Upper lobe of left lung (tissue), 6 donors: ENCODE results near the gene SDK1. TPM values are rescaled to one million over a fixed set of nuclear protein-coding genes. Genes with fewer than 3 reads are reported as not detected.

ENCODE experiments used
- ATAC-seq, 2 donors: fragments of 200-7000 bp; cut with Tn5 transposase; one replicate each; pipeline ENCODE4 v1.9.1; 2022; ENCODE audit warnings: mild to moderate bottlenecking in 2 of 2, moderate library complexity in 2 of 2; ENCODE audit not compliant: low FRiP score in 2 of 2
- DNase-seq, 2 donors: peaks; one replicate each; pipeline ENCODE4 v3.0.0-alpha.2; 2019 to 2020
- H3K27ac ChIP-seq, 4 donors: fragments of 200-600 bp; sonication (generic); one replicate each; pipeline ENCODE4 v1.5.1; 2016 to 2019
- H3K27me3 ChIP-seq, 4 donors: fragments of 200-600 bp; sonication (generic); one replicate each; pipeline ENCODE4 v1.5.1; 2017 to 2019
- H3K36me3 ChIP-seq, 4 donors: fragments of 200-600 bp; sonication (generic); one replicate each; pipeline ENCODE4 v1.5.1; 2016 to 2019
- H3K4me1 ChIP-seq, 4 donors: fragments of 200-600 bp; sonication (generic); one replicate each; pipeline ENCODE4 v1.5.1; 2018 to 2019
- H3K4me3 ChIP-seq, 4 donors: fragments of 200-600 bp; sonication (generic); one replicate each; pipeline ENCODE4 v1.5.1; 2017 to 2019; ENCODE audit warnings: mild to moderate bottlenecking in 2 of 4, moderate library complexity in 1 of 4
- H3K9me3 ChIP-seq, 4 donors: fragments of 200-600 bp; sonication (generic); one replicate each; pipeline ENCODE4 v1.5.1; 2018 to 2019
- CTCF ChIP-seq, 6 experiments: fragments of 450-650 bp in 4 of 6; fragments of 200-600 bp in 2 of 6; sonication (generic) in 2 of 6; IDR thresholded peaks; one replicate each; pipeline ENCODE4 v1.5.1; 2016 to 2019; ENCODE audit warnings: antibody characterized with exemption in 6 of 6
- EP300 ChIP-seq, 4 donors: sonication (generic); formaldehyde crosslinking; IDR thresholded peaks; one replicate each; pipeline ENCODE4 v1.5.1; 2017; ENCODE audit warnings: antibody characterized with exemption in 4 of 4, control low read depth in 2 of 4
- POLR2A ChIP-seq, 4 donors: fragments of 450-650 bp; IDR thresholded peaks; one replicate each; pipeline ENCODE4 v1.5.1; 2016 to 2017; ENCODE audit warnings: antibody characterized with exemption in 4 of 4, mild to moderate bottlenecking in 2 of 4
- POLR2AphosphoS5 ChIP-seq, 2 donors: sonication (generic); formaldehyde crosslinking; IDR thresholded peaks; one replicate each; pipeline ENCODE4 v1.5.1; 2017; ENCODE audit warnings: antibody characterized with exemption in 2 of 2
- WGBS, 2 donors: methylation state at CpG; one replicate each; pipeline ENCODE4 v1.1.5; 2017 to 2018; 5-methylcytosine and 5-hydroxymethylcytosine counted together
- total RNA-seq, 6 donors: library from RNA; depleted of rRNA in 4 of 6; stranded (reverse); fragments of >200 nt in 4 of 6; gene quantifications; one replicate each; pipeline versions ENCODE4 v1.1.0 to v1.2.1, GENCODE V29; 2016 to 2021
- donor health status: DM: no; HTN: no; CAD: no; lungs with moderate emphysema.
- donor health status: DM: no; HTN: yes; CAD: no; lungs with severe emphysema.

Gene SDK1
- total RNA-seq, 6 donors from 2014 or later, result 9.3 to 90.1 (median 11.8) TPM

DNA sequence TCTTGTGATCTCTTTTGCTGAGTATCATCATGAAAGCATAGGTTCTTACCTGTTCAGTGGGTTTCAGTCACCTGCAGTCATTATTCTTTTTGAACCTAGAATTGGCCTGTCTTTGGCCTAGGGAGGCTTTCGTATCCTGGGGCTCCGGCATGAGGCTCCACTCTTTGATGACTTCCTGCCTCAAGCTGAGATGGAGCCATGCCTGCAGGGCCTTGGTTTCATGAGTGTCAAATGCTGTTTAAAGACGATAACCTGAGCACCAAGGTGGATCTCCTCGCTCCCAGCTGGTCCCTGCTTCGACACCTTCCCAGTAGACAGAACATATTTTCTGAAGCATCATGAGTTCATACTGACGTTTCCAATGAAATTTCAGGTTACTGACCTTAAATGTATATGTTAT lies 783.2 kb downstream of the SDK1 start:
- Histone ChIP-seq H3K9me3 (no peaks in the 10 kb centered on the region), H3K27ac (no peak overlapping the region), H3K4me1 (no peaks in the 10 kb centered on the region), H3K27me3 (no peaks in the 10 kb centered on the region), H3K36me3 (no peaks in the 10 kb centered on the region), H3K4me3 (no peak overlapping the region)
- TF ChIP-seq POLR2A (IDR thresholded peaks at IDR 0.05) (no peak), EP300 (IDR thresholded peaks at IDR 0.05) (no peak), POLR2AphosphoS5 (IDR thresholded peaks at IDR 0.05) (no peak), CTCF (IDR thresholded peaks at IDR 0.05) (no peak)
- DNase-seq (no peak), ATAC-seq (no peak)
- whole genome bisulfite sequencing, 2 donors, result 90% methylated on average over 6 of the region's 6 CpGs

DNA sequence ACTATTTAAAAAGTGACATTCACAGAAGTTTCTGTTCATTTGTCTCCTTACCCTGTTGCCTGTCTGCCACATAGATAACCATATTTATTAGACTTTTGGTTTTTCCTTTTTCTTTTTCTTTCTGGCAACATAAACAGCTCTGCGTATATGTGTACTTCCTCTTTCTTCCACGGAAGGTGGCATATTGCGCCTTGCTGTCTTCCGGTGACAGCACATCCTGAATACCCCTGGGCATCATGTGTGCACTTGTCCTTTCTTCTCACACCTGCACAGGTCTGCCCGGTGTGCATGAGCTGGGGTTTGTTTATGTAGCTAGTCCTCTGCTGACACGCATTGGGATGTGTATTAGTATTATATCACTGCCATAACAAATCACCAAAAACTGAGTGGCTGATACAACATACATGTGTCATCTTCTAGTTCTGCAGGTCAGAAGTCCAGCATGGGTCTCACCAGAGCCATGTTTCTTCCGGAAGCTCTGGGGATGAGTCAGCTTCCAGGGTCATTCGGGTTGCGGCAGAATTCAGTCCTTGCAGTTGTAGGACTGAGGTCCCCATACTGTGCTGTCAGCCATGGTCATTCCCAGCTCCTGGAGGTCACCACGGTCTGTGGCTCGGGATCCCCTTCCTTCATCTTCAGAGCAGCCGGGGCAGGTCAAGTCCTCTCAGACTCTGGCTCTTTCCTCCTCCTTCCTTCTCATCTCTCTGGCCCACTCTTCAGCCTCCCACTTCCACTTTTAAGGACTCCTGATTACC lies 785.1 kb downstream of the SDK1 start:
- WGBS, 2 donors, result 64 to 67% methylated on average over 9 to 12 of the region's 12 CpGs
- H3K36me3 ChIP-seq, result no peaks in the 10 kb centered on the region
- peaks cover 0 to 10% (median 5%) of the 10 kb centered on the region in 4 donors for H3K9me3 ChIP-seq
- H3K4me1 ChIP-seq, result no peaks in the 10 kb centered on the region
- TF ChIP-seq CTCF (IDR thresholded peaks at IDR 0.05), result no peak
- no peak for TF ChIP-seq POLR2A (IDR thresholded peaks at IDR 0.05)
- no peak for TF ChIP-seq EP300 (IDR thresholded peaks at IDR 0.05)
- no peak for TF ChIP-seq POLR2AphosphoS5 (IDR thresholded peaks at IDR 0.05)
- no peak for ATAC-seq
- H3K4me3 ChIP-seq, result no peak overlapping the region
- peak in 1 of 2 donors; percentile 13 for DNase-seq
- no peaks in the 10 kb centered on the region for H3K27me3 ChIP-seq
- no peak overlapping the region for H3K27ac ChIP-seq

DNA sequence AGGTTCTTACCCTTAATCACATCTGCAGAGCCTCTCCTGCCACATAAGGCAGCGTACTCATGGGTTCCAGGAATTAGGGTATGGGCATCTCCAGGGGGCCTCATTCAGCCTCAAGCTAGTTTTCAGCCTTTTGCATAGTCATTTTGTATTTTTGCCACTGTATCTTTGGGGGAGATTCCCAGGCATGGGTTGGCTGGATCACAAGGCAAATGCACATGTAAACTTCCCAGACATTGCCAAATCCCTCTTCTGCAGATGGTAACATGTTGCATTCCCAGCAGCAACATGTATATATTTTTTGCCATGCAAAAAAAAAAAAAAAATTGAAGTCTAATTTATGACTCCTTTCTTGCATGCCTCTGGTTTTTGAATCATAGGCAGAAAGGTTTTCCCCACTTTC lies 785.7 kb downstream of the SDK1 start:
- WGBS, 2 donors, result 91 to 95% methylated on average over 1 of the region's 1 CpG
- no peaks in the 10 kb centered on the region for H3K27me3 ChIP-seq
- peak in 1 of 2 donors; percentile 1 for DNase-seq
- TF ChIP-seq CTCF (IDR thresholded peaks at IDR 0.05) (no peak), POLR2A (IDR thresholded peaks at IDR 0.05) (no peak), EP300 (IDR thresholded peaks at IDR 0.05) (no peak), POLR2AphosphoS5 (IDR thresholded peaks at IDR 0.05) (no peak)
- no peaks in the 10 kb centered on the region for H3K4me1 ChIP-seq
- peaks cover 0 to 12% (median 5%) of the 10 kb centered on the region in 4 donors for H3K9me3 ChIP-seq
- no peak overlapping the region for H3K27ac ChIP-seq
- H3K4me3 ChIP-seq, result no peak overlapping the region
- H3K36me3 ChIP-seq, result no peaks in the 10 kb centered on the region
- ATAC-seq, result no peak

- H3K9me3 ChIP-seq, result peaks cover 0 to 12% (median 5%) of the 10 kb centered on the region in 4 donors
- no peaks in the 10 kb centered on the region for H3K4me1 ChIP-seq
- DNase-seq (no peak), ATAC-seq (no peak)
- no peak overlapping the region for H3K27ac ChIP-seq
- TF ChIP-seq EP300 (IDR thresholded peaks at IDR 0.05) (no peak), POLR2A (IDR thresholded peaks at IDR 0.05) (no peak), CTCF (IDR thresholded peaks at IDR 0.05) (no peak), POLR2AphosphoS5 (IDR thresholded peaks at IDR 0.05) (no peak)
- H3K36me3 ChIP-seq, result no peaks in the 10 kb centered on the region
- H3K27me3 ChIP-seq, result no peaks in the 10 kb centered on the region
- no peak overlapping the region for H3K4me3 ChIP-seq
- 88 to 91% methylated on average over 12 of the region's 12 CpGs for WGBS, 2 donors
These were observed 790.7 kb downstream of the SDK1 start for GRCh38 chr7:4091767-4092166.

GRCh38 chr7:4093035-4093434 lies 792.0 kb downstream of the SDK1 start:
- WGBS, 2 donors, result 83 to 93% methylated on average over 2 of the region's 2 CpGs
- DNase-seq, result no peak
- ATAC-seq, result no peak
- TF ChIP-seq EP300 (IDR thresholded peaks at IDR 0.05) (no peak), CTCF (IDR thresholded peaks at IDR 0.05) (no peak), POLR2A (IDR thresholded peaks at IDR 0.05) (no peak), POLR2AphosphoS5 (IDR thresholded peaks at IDR 0.05) (no peak)
- Histone ChIP-seq H3K27ac (no peak overlapping the region), H3K4me1 (no peaks in the 10 kb centered on the region), H3K4me3 (no peak overlapping the region), H3K36me3 (no peaks in the 10 kb centered on the region), H3K27me3 (no peaks in the 10 kb centered on the region), H3K9me3 (peaks cover 0 to 12% (median 5%) of the 10 kb centered on the region in 4 donors)
